K562 (cell line): ENCODE results near the gene FAM89B. TPM values are rescaled to one million over a fixed set of nuclear protein-coding genes. Genes with fewer than 3 reads are reported as not detected.

ENCODE experiments used
- BCL6 ChIP-seq: fragments of 250-450 bp; sonication (Bioruptor Pico); IDR thresholded peaks from 2 replicates; pipeline ENCODE4 v1.4.0; 2020
- CCNT2 ChIP-seq: IDR thresholded peaks from 2 replicates; pipeline ENCODE4 v1.6.1; 2011; ENCODE audit warnings: borderline replicate concordance, low read depth, mild to moderate bottlenecking, moderate library complexity, mixed read lengths, low read length; ENCODE audit not compliant: insufficient read length; ENCODE audit errors: extremely low read depth
- DEAF1 ChIP-seq: fragments of 450-650 bp; formaldehyde crosslinking; IDR thresholded peaks from 2 replicates; pipeline ENCODE4 v1.4.0; 2020; ENCODE audit warnings: mild to moderate bottlenecking, moderate library complexity
- EP400 ChIP-seq: fragments of 450-650 bp; IDR thresholded peaks from 2 replicates; pipeline ENCODE4 v1.6.1; 2017; ENCODE audit warnings: antibody characterized with exemption, mild to moderate bottlenecking, moderate library complexity
- FOSL1 ChIP-seq: fragments of 200-800 bp; sonication (Bioruptor generic); conservative IDR thresholded peaks from 2 replicates; pipeline ENCODE4 v1.6.1; 2016; ENCODE audit warnings: missing genetic modification characterization, missing compliant biosample characterization
- HMGN3 ChIP-seq: IDR thresholded peaks from 2 replicates; pipeline ENCODE4 v1.6.1; 2011; ENCODE audit warnings: borderline replicate concordance, low read depth, mild to moderate bottlenecking, mixed read lengths, low read length; ENCODE audit not compliant: insufficient read length; ENCODE audit errors: extremely low read depth
- HNRNPH1 ChIP-seq: fragments of 200-400 bp; formaldehyde crosslinking; optimal IDR thresholded peaks from 2 replicates; pipeline ENCODE3; 2017; ENCODE audit warnings: low read depth, mild to moderate bottlenecking, low read length, moderate library complexity
- HNRNPUL1 ChIP-seq: fragments of 200-400 bp; formaldehyde crosslinking; IDR thresholded peaks from 2 replicates; pipeline ENCODE4 v1.6.1; 2017; ENCODE audit warnings: low read length
- KLF6 ChIP-seq: fragments of 250-450 bp; sonication (Bioruptor Pico); IDR thresholded peaks from 2 replicates; pipeline ENCODE4 v1.4.0; 2020; ENCODE audit warnings: mild to moderate bottlenecking, moderate library complexity, borderline replicate concordance
- MEIS2 ChIP-seq: fragments of 450-650 bp; IDR thresholded peaks from 2 replicates; pipeline ENCODE4 v1.6.1; 2014; ENCODE audit warnings: mild to moderate bottlenecking; ENCODE audit not compliant: partially characterized antibody
- MLX ChIP-seq, 2 experiments: fragments of 450-650 bp in 1 of 2; sonication (generic) in 1 of 2; formaldehyde crosslinking; conservative IDR thresholded peaks; 2 replicates each; pipeline versions ENCODE4 v1.4.0 to v1.8.1; 2020 to 2022; ENCODE audit warnings: mild to moderate bottlenecking in 1 of 2, missing genetic modification reagents in 1 of 2
- MTA1 ChIP-seq: fragments of 450-650 bp; IDR thresholded peaks from 2 replicates; pipeline ENCODE4 v1.6.1; 2017; ENCODE audit warnings: borderline replicate concordance
- NFIX ChIP-seq: fragments of 250-450 bp; sonication (Bioruptor Pico); IDR thresholded peaks from 2 replicates; pipeline ENCODE4 v1.4.0; 2020; ENCODE audit warnings: low read depth, mild to moderate bottlenecking, moderate library complexity
- SAFB ChIP-seq: fragments of 200-400 bp; formaldehyde crosslinking; IDR thresholded peaks from 2 replicates; pipeline ENCODE4 v1.6.1; 2017; ENCODE audit warnings: low read depth, low read length, borderline replicate concordance
- SFPQ ChIP-seq: fragments of 200-400 bp; formaldehyde crosslinking; IDR thresholded peaks from 2 replicates; pipeline ENCODE4 v1.6.1; 2017; ENCODE audit warnings: mild to moderate bottlenecking, low read depth, low read length, moderate library complexity
- TEAD2 ChIP-seq: fragments of 450-650 bp; IDR thresholded peaks from 2 replicates; pipeline ENCODE4 v1.6.1; 2016; ENCODE audit warnings: missing genetic modification characterization, control low read depth, missing compliant biosample characterization
- TFAP4 ChIP-seq: sonication (generic); formaldehyde crosslinking; IDR thresholded peaks from 2 replicates; pipeline ENCODE4 v1.8.0; 2022; ENCODE audit warnings: missing genetic modification reagents, mild to moderate bottlenecking, moderate library complexity, borderline replicate concordance
- TRIM28 ChIP-seq: fragments of 450-650 bp; IDR thresholded peaks from 2 replicates; pipeline ENCODE4 v1.6.1; 2017
- ZNF41 ChIP-seq: fragments of 250-450 bp; sonication (Bioruptor Pico); conservative IDR thresholded peaks from 2 replicates; pipeline ENCODE4 v1.4.0; 2020; ENCODE audit warnings: mild to moderate bottlenecking
- ZNF444 ChIP-seq: fragments of 250-450 bp; sonication (Bioruptor Pico); IDR thresholded peaks from 2 replicates; pipeline ENCODE4 v1.4.0; 2020; ENCODE audit warnings: mild to moderate bottlenecking, moderate library complexity
- ZNF449 ChIP-seq: fragments of 250-450 bp; sonication (Bioruptor Pico); IDR thresholded peaks from 2 replicates; pipeline ENCODE4 v1.8.0; 2022; ENCODE audit warnings: moderate library complexity, mild to moderate bottlenecking, inconsistent platforms
- polyA plus RNA-seq, 8 experiments: library from polyadenylated mRNA; depleted of rRNA in 4 of 8; stranded (reverse) in 5 of 8; unstranded in 3 of 8; fragments of >200 nt; fragmentation: Nextera tagmentation in 2 of 8; fragmentation: Illumina TruSeq in 1 of 8; extraction: Ambion mirVana in 2 of 8; extraction: Trizol in 1 of 8; gene quantifications; 2 replicates each; pipeline versions ENCODE4 v1.2.1 to v1.2.3, GENCODE V29; 2011 to 2014; ENCODE audit warnings: inconsistent platforms in 1 of 8, missing spikeins in 1 of 8
- total RNA-seq, 7 experiments: library from RNA; depleted of rRNA in 6 of 7; stranded (reverse); fragments of >200 nt in 6 of 7; fragmentation: Illumina TruSeq in 2 of 7; extraction: Trizol in 2 of 7; gene quantifications; 2 replicates each; pipeline versions ENCODE4 v1.2.1 to v1.2.3, GENCODE V29; 2011 to 2021; ENCODE audit warnings: low replicate concordance in 1 of 7

FAM89B gene
- total and polyA plus RNA-seq, 9 of the 15 experiments (the other 6 are each of a cell fraction or from before 2014, with no cell fraction given) = 0.32 to 27.6 (median 11.9) TPM

GRCh38 chr11:65574811-65575567 lies 2.7 kb downstream of the FAM89B start (continued):
- TF ChIP-seq SFPQ (no peak), HNRNPH1 (no peak), EP400 (peak; percentile 57), MLX (CRISPR knock-in tag; conservative IDR thresholded peaks at IDR 0.05) (no peak), DEAF1 (CRISPR knock-in tag) (no peak), ZNF444 (CRISPR knock-in tag) (no peak), SAFB (no peak; the same call in 1 of the 2 replicates), FOSL1 (tag) (peak; percentile 38; the same call in 1 of the 2 replicates), ZNF41 (CRISPR knock-in tag) (no peak), BCL6 (no peak), HMGN3 (no peak), NFIX (CRISPR knock-in tag) (no peak), CCNT2 (peak; percentile 74), TEAD2 (tag) (no peak), KLF6 (CRISPR knock-in tag) (no peak), TFAP4 (CRISPR knock-in tag) (peak; percentile 98), HNRNPUL1 (no peak), MEIS2 (no peak), ZNF449 (CRISPR knock-in tag) (no peak), MTA1 (0 out of 2 replicates have a peak, but pooled peaks have one; percentile 55), TRIM28 (peak; percentile 60; the same call in 1 of the 2 replicates)
